Measurements from ENCODE around the gene CABCOCO1. TPM values are rescaled to one million over a fixed set of nuclear protein-coding genes. Genes with fewer than 3 reads are reported as not detected.
A peak's percentile ranks its signal among the peaks of the same experiment; 100 is the strongest.

The CABCOCO1 gene
- total and polyA plus RNA-seq, 9 of the 15 experiments (the other 6 are each of a cell fraction or from before 2014, with no cell fraction given): 0.04 TPM; not detected in 8

- TF ChIP-seq ZNF165 (CRISPR knock-in tag; IDR thresholded peaks at IDR 0.05; ENCODE audit: borderline replicate concordance) (no peak), CXXC5 (CRISPR knock-in tag; IDR thresholded peaks at IDR 0.05) (peak; percentile 50), ESRRB (CRISPR knock-in tag; IDR thresholded peaks at IDR 0.05; ENCODE audit: borderline replicate concordance) (no peak), KDM1A (IDR thresholded peaks at IDR 0.05) (0 out of 4 replicates have a peak, but pooled peaks of 1 of the 2 experiments have one; percentile 6), ZMIZ1 (IDR thresholded peaks at IDR 0.05; ENCODE audit: low read depth in 2 of 2, low read length in 2 of 2) (0 out of 4 replicates have a peak, but pooled peaks of 1 of the 2 experiments have one; percentile 39), SMAD1 (IDR thresholded peaks at IDR 0.05; ENCODE audit: low read depth, low read length, partially characterized antibody) (peak; percentile 38), MAZ (CRISPR knock-in tag; conservative IDR thresholded peaks at IDR 0.05 in 1 of 2, IDR thresholded peaks at IDR 0.05 in 1 of 2) (peak in 1 of 2 experiments; percentile 70; a peak in 2 of 4 replicates), ATF6 (CRISPR knock-in tag; IDR thresholded peaks at IDR 0.05) (no peak), ELF4 (CRISPR knock-in tag; IDR thresholded peaks at IDR 0.05) (no peak), HMGXB4 (CRISPR knock-in tag; IDR thresholded peaks at IDR 0.05) (0 out of 2 replicates have a peak, but pooled peaks have one; percentile 8), PBX2 (CRISPR knock-in tag; IDR thresholded peaks at IDR 0.05; ENCODE audit: low read depth) (no peak), PBX2 (tag; conservative IDR thresholded peaks at IDR 0.05; ENCODE audit: low read depth) (peak; percentile 41; the same call in 1 of the 2 replicates), ZNF830 (CRISPR knock-in tag; IDR thresholded peaks at IDR 0.05) (no peak), RBM17 (IDR thresholded peaks at IDR 0.05; ENCODE audit: borderline replicate concordance, low read depth, low read length) (no peak), ZNF644 (tag; IDR thresholded peaks at IDR 0.05; ENCODE audit: low read depth) (peak; percentile 73; the same call in 1 of the 2 replicates)
These were observed 88.3 kb downstream of the CABCOCO1 start (continued) for GRCh38 chr10:61750943-61751471.

Measured in K562 (cell line).